GM10248 (cell line): Measurements from ENCODE around the gene FAM234A.

ENCODE experiments used
- CTCF ChIA-PET: fragments of 300-600 bp; sonication (Branson Sonifier 250); formaldehyde crosslinking; extraction: SDS; loops from one replicate; lab custom pipeline; 2021; ENCODE audit warnings: antibody characterized with exemption; lab: Yijun Ruan, JAX
- POLR2A ChIA-PET: fragments of 350-650 bp; sonication (Branson Sonifier 250); formaldehyde crosslinking; extraction: SDS; loops from one replicate; lab custom pipeline; 2020; ENCODE audit warnings: antibody characterized with exemption; lab: Yijun Ruan, JAX
- DNase-seq: peaks from one replicate; pipeline ENCODE4 v3.0.0; 2012; ENCODE audit errors: extremely low spot score
- CTCF ChIP-seq: IDR thresholded peaks from 2 replicates; pipeline ENCODE4 v1.5.1; 2012; ENCODE audit warnings: mild to moderate bottlenecking, low read depth; ENCODE audit errors: extremely low read depth, missing control alignments, control extremely low read depth

Gene FAM234A

GRCh38 chr16:284204-285120 is 49.8 kb downstream of the FAM234A start:
- no peak for DNase-seq
- ChIA-PET CTCF (no interaction called here), POLR2A (no interaction called here)
- no peak for TF ChIP-seq CTCF

GRCh38 chr16:285146-286055 is 50.8 kb downstream of the FAM234A start:
- DNase-seq: no peak
- ChIA-PET POLR2A (no interaction called here), CTCF (no interaction called here)
- TF ChIP-seq CTCF: no peak

GRCh38 chr16:286491-287297 is 52.1 kb downstream of the FAM234A start:
- DNase-seq: no peak
- CTCF ChIA-PET: interaction anchor here (1.0 to 1.3 kb wide), 2 partner anchors 22 to 180 kb away, joined by 3 read pairs; no protein-coding TSS in a partner anchor
- no peak for TF ChIP-seq CTCF
- POLR2A ChIA-PET: no interaction called here

GRCh38 chr16:287298-287811 is 52.7 kb downstream of the FAM234A start:
- CTCF ChIA-PET: interaction anchor here (1.0 to 1.3 kb wide), 2 partner anchors 22 to 180 kb away, joined by 3 read pairs; no protein-coding TSS in a partner anchor
- no peak for DNase-seq

GRCh38 chr16:287981-288920 is 53.6 kb downstream of the FAM234A start:
- no peak for TF ChIP-seq CTCF
- DNase-seq: no peak
- CTCF ChIA-PET: interaction anchor here (1.0 to 1.3 kb wide), 3 partner anchors 21 to 181 kb away, joined by 3 read pairs; no protein-coding TSS in a partner anchor
- POLR2A ChIA-PET: no interaction called here

More at GRCh38 chr16:287298-287811, 52.7 kb downstream of the FAM234A start:
- TF ChIP-seq CTCF: no peak
- POLR2A ChIA-PET: no interaction called here
